Ectodermal cell (in vitro differentiated cells): ENCODE measurements around the gene BLTP3B. TPM values are rescaled to one million over a fixed set of nuclear protein-coding genes. Genes with fewer than 3 reads are reported as not detected.
"Not testable (repeated sequence)": the region's sequence is repeated elsewhere in the genome, so short reads cannot be mapped to it uniquely, and the experiment has no call there.

Experiments
- H3K27ac ChIP-seq: 2 replicates; pipeline ENCODE4 v1.7.0; 2013; ENCODE audit warnings: mild to moderate bottlenecking, low read depth, low read length; ENCODE audit not compliant: insufficient read depth, poor library complexity, severe bottlenecking
- H3K27me3 ChIP-seq: 2 replicates; pipeline ENCODE4 v1.7.0; 2013; ENCODE audit warnings: mild to moderate bottlenecking, low read length; ENCODE audit not compliant: insufficient read depth, control insufficient read depth, poor library complexity, severe bottlenecking
- H3K36me3 ChIP-seq: one replicate; pipeline ENCODE4 v1.7.0; 2013; ENCODE audit warnings: low read length; ENCODE audit not compliant: control insufficient read depth, insufficient read depth
- H3K4me1 ChIP-seq: one replicate; pipeline ENCODE4 v1.7.0; 2013; ENCODE audit warnings: low read length; ENCODE audit not compliant: control insufficient read depth, insufficient read depth
- H3K4me3 ChIP-seq: 2 replicates; pipeline ENCODE4 v1.7.0; 2013; ENCODE audit warnings: low read depth, low read length, control low read depth; ENCODE audit not compliant: insufficient read depth
- H3K9me3 ChIP-seq: 2 replicates; pipeline ENCODE4 v1.7.0; 2013; ENCODE audit warnings: mild to moderate bottlenecking, low read length, moderate library complexity; ENCODE audit not compliant: control insufficient read depth
- WGBS, 2 experiments: methylation state at CpG; one replicate each; pipeline ENCODE4 v1.1.7; 2013; ENCODE audit warnings: missing lambda C conversion rate in 2 of 2; 5-methylcytosine and 5-hydroxymethylcytosine counted together
- polyA plus RNA-seq, 4 experiments: library from polyadenylated mRNA; stranded (reverse); fragments of 50-300 nt; gene quantifications; one replicate each; pipeline ENCODE4 v1.2.3, GENCODE V29; 2013

BLTP3B gene
- polyA plus RNA-seq (2013, experiment 1 of 4) = 11.0 TPM
- 10.3 TPM for polyA plus RNA-seq (2013, experiment 2 of 4)
- 7.8 TPM for polyA plus RNA-seq (2013, experiment 3 of 4)
- 10.5 TPM for polyA plus RNA-seq (2013, experiment 4 of 4)

DNA sequence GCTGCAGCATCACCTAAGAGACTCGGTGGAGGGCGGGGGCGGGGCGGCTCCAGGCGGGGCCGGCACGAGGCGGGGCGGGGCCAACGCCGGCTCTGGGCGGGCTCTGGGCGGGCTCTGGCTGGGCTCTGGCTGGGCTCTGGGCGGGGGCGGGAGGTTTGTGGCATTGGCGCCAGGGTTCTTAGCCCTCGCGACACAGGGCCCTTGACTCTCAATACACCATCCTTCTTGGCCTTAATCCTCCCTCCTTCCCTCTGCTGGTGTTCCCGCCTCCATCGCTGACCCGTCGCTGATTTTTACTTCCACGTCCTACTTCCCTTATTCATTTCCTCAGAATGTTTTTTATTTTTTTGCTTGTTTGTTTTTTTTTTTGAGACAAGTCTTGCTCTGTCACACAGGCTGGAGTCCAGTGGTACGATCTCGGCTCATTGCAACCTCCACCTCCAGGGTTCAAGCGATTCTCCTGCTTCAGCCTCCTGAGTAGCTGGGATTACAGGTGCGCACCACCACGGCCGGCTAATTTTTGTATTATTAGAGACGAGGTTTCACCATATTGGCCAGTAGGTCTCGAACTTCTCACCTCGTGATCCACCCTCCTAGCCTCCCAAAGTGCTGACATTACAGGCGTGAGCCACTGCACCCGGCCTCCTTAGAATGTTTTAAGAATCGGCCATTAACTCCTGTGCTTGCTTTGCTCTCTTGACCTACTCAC, at the start of gene BLTP3B:
Gene BLTP3B, minus strand, starts transcription at position 24 of the 709 bp plus-strand sequence. CDS start 239 bp downstream, outside the sequence.
- Histone ChIP-seq H3K4me3 (peak within 1 kb of the TSS; percentile 100), H3K27ac (peak within 1 kb of the TSS; percentile 88), H3K4me1 (no peaks in the 10 kb centered on the region), H3K27me3 (no peaks in the 10 kb centered on the region), H3K9me3 (no peaks in the 10 kb centered on the region), H3K36me3 (no peaks in the 10 kb centered on the region)
- 31 to 32% methylated on average over 35 of the region's 35 CpGs for WGBS, 2 experiments

DNA sequence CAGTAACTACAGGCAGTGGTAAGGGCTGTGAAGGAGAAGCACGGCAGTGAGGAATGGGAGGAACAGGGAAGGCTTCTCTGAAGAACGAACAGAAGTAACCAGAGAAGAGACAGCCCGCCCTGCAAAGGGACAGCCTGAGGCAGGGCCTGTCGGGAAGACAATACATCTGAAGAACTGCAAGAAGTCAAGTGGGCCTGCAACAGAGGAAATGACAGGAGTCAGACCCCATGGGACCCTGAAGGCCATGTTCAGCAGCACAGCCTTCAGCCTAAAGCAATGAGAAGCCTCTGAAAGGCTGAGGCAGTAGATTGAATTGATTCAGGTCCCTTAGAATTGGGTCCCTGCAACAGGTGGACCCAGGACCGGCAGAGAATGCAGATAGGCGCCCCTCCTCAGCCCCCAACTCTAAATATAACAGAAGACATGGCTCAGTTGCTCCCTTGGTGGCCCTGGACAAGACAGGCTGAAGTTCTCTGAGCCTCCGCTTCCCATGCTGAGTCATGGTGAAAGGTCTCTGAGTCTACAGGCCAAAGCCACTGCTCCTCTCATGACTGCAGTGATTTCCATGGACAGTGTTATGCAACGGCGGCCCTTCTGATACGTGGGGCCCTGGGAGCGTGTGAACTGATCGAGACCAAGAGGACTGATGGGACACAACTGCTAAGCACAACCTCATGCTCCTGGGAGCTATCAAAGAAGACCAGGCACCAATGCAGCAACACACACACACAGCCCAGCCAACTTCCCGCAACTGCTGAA, 47.1 kb upstream of the BLTP3B start:
- WGBS, 2 experiments = 92% methylated on average over 13 of the region's 13 CpGs

GRCh38 chr12:100188888-100189635, 46.4 kb upstream of the BLTP3B start:
- H3K36me3 ChIP-seq, H3K9me3 ChIP-seq, H3K4me3 ChIP-seq, H3K27me3 ChIP-seq, H3K4me1 ChIP-seq, H3K27ac ChIP-seq: not testable (repeated sequence)
- 91 to 93% methylated on average over 11 of the region's 11 CpGs for WGBS, 2 experiments

More for the DNA sequence above, 47.1 kb upstream of the BLTP3B start:
- H3K4me3 ChIP-seq = no peak overlapping the region
- no peaks in the 10 kb centered on the region for H3K9me3 ChIP-seq
- H3K27ac ChIP-seq = no peak overlapping the region
- no peaks in the 10 kb centered on the region for H3K4me1 ChIP-seq
- H3K36me3 ChIP-seq = no peaks in the 10 kb centered on the region
- no peaks in the 10 kb centered on the region for H3K27me3 ChIP-seq

DNA sequence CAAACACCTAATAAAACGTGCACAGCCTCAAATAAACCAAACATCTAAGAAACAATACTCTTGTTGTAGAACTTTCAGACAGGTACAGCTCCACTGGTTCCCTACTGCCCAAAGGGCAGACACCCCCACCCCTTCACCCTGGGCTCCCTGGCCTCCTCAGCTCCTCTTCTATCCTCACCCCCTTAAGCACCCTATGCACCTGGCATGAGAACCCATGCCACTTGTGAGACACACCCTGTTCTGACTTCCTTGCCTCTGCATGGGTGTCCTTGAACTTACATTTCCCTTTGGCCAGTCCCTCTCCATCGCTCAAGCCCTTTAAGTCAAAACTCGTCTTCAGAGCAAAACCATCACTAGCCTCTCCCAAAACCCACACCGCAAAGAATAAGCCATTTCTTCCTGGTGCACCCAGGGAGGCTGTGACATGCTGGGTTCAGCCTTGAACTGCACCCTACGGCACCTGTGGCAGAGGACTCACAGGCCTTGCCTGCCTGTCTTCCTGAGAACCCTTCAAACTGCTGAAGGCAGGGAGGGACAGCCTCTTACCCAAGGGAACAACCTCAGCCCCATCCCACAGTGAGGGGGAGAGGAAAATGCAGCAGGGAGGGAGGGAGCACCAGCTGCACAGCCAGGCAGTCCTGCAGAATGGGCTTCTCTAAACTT, 45.3 kb upstream of the BLTP3B start:
- Histone ChIP-seq H3K36me3 (no peaks in the 10 kb centered on the region), H3K9me3 (no peaks in the 10 kb centered on the region), H3K4me3 (no peak overlapping the region), H3K27me3 (no peaks in the 10 kb centered on the region), H3K27ac (no peak overlapping the region), H3K4me1 (no peaks in the 10 kb centered on the region)
- WGBS, 2 experiments = 86 to 87% methylated on average over 5 of the region's 5 CpGs

- WGBS, 2 experiments = 96 to 97% methylated on average over 5 of the region's 5 CpGs
- no peaks in the 10 kb centered on the region for H3K27me3 ChIP-seq
- H3K4me3 ChIP-seq = no peak overlapping the region
- H3K4me1 ChIP-seq = peaks cover 3% of the 10 kb centered on the region
- no peak overlapping the region for H3K27ac ChIP-seq
- no peaks in the 10 kb centered on the region for H3K9me3 ChIP-seq
- H3K36me3 ChIP-seq = no peaks in the 10 kb centered on the region
Measured at GRCh38 chr12:100187068-100187467, 44.4 kb upstream of the BLTP3B start.

GRCh38 chr12:100186071-100186470, 43.4 kb upstream of the BLTP3B start:
- H3K4me3 ChIP-seq = no peak overlapping the region

DNA sequence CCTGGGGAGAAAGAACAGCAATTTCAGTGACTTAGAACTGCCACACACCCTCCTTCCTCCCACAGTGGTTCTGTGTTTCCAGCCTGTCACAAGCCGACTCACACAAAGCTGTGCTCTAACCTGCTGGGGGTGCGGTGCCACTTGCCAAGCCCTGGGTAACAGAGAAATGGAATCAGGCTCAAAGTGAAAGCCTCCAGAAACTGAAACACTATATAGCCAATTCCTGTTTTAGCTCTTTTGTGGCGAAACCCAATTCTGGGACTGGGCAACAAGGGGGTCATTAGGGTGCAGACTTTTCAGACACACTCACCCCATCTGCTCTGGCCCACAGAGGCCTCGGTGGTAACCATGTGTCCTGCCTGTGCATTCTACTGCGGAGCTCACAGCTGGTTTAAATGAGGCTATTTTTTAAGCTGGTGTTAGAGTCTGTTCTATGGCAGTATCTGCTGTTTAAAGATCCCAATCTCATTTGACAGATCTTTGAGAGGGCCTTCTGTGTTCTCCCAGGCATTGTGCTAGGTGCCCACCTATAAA, 42.8 kb upstream of the BLTP3B start:
- Histone ChIP-seq H3K27me3 (no peaks in the 10 kb centered on the region), H3K9me3 (no peaks in the 10 kb centered on the region), H3K36me3 (no peaks in the 10 kb centered on the region), H3K4me1 (peaks cover 5% of the 10 kb centered on the region), H3K4me3 (no peak overlapping the region), H3K27ac (no peak overlapping the region)
- WGBS, 2 experiments = 84 to 87% methylated on average over 5 of the region's 5 CpGs

More at GRCh38 chr12:100186071-100186470, 43.4 kb upstream of the BLTP3B start:
- Histone ChIP-seq H3K27ac (no peak overlapping the region), H3K9me3 (no peaks in the 10 kb centered on the region), H3K27me3 (no peaks in the 10 kb centered on the region), H3K4me1 (peaks cover 5% of the 10 kb centered on the region), H3K36me3 (no peaks in the 10 kb centered on the region)
- 88 to 99% methylated on average over 6 of the region's 6 CpGs for WGBS, 2 experiments

GRCh38 chr12:100184549-100185145, 42.0 kb upstream of the BLTP3B start:
- Histone ChIP-seq H3K27me3 (no peaks in the 10 kb centered on the region), H3K36me3 (no peaks in the 10 kb centered on the region), H3K4me1 (peaks cover 5% of the 10 kb centered on the region), H3K27ac (no peak overlapping the region), H3K4me3 (no peak overlapping the region), H3K9me3 (no peaks in the 10 kb centered on the region)
- WGBS, 2 experiments = 93% methylated on average over 8 of the region's 8 CpGs

DNA sequence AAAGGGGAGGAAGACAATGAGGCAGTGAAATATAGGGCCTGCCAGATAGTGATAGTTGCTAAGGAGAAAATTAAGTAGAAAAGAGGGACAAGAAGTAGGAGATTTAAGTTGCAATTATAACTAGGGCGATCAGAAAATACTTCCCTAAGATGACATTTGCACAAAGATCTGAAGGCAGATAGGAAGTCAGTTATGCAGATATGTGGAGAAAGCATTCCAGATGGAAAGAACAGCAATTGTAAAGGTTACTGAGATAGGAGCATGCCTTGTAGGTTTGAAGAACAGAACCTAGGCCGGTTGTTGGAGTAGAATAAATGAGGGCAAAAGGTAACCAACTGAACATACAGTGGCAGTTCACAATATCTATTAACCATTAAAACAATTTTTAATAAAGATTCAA, 36.6 kb upstream of the BLTP3B start:
- 96 to 100% methylated on average over 2 of the region's 2 CpGs for WGBS, 2 experiments
- no peak overlapping the region for H3K27ac ChIP-seq
- no peak overlapping the region for H3K4me3 ChIP-seq
- no peaks in the 10 kb centered on the region for H3K27me3 ChIP-seq
- H3K4me1 ChIP-seq = peaks cover 5% of the 10 kb centered on the region
- no peaks in the 10 kb centered on the region for H3K36me3 ChIP-seq
- no peaks in the 10 kb centered on the region for H3K9me3 ChIP-seq
